ENCODE data around the gene CAP2.

- TF ChIP-seq POLR2AphosphoS5 (IDR thresholded peaks at IDR 0.05; ENCODE audit: low read depth, low read length) (no peak), TAF1 (IDR thresholded peaks at IDR 0.05; ENCODE audit: borderline replicate concordance, insufficient read depth, low read length) (no peak), FOXP2 (optimal IDR thresholded peaks at IDR 0.05; ENCODE audit: borderline replicate concordance, extremely low read depth, extremely low read length, insufficient read depth) (no peak)
- TF ChIP-seq, protein P1, sequence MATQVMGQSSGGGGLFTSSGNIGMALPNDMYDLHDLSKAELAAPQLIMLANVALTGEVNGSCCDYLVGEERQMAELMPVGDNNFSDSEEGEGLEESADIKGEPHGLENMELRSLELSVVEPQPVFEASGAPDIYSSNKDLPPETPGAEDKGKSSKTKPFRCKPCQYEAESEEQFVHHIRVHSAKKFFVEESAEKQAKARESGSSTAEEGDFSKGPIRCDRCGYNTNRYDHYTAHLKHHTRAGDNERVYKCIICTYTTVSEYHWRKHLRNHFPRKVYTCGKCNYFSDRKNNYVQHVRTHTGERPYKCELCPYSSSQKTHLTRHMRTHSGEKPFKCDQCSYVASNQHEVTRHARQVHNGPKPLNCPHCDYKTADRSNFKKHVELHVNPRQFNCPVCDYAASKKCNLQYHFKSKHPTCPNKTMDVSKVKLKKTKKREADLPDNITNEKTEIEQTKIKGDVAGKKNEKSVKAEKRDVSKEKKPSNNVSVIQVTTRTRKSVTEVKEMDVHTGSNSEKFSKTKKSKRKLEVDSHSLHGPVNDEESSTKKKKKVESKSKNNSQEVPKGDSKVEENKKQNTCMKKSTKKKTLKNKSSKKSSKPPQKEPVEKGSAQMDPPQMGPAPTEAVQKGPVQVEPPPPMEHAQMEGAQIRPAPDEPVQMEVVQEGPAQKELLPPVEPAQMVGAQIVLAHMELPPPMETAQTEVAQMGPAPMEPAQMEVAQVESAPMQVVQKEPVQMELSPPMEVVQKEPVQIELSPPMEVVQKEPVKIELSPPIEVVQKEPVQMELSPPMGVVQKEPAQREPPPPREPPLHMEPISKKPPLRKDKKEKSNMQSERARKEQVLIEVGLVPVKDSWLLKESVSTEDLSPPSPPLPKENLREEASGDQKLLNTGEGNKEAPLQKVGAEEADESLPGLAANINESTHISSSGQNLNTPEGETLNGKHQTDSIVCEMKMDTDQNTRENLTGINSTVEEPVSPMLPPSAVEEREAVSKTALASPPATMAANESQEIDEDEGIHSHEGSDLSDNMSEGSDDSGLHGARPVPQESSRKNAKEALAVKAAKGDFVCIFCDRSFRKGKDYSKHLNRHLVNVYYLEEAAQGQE (IDR thresholded peaks at IDR 0.05; ENCODE audit: insufficient read depth in 1 of 2, low read depth in 2 of 2, low read length in 2 of 2), result no peak
Observed at GRCh38 chr6:17439243-17439993, 46.0 kb downstream of the CAP2 start.
